NOMO-1 treated with DMSO at 0.1 percent for 48 hours (cell line): ENCODE results near the gene CYP2S1.
"Not testable (repeated sequence)": the region's sequence is repeated elsewhere in the genome, so short reads cannot be mapped to it uniquely, and the experiment has no call there.

Source experiments
- DNase-seq: peaks from one replicate; lab custom pipeline; 2025; ENCODE audit not compliant: unreplicated experiment; lab: John Stamatoyannopoulos, UW

CYP2S1 gene

DNA sequence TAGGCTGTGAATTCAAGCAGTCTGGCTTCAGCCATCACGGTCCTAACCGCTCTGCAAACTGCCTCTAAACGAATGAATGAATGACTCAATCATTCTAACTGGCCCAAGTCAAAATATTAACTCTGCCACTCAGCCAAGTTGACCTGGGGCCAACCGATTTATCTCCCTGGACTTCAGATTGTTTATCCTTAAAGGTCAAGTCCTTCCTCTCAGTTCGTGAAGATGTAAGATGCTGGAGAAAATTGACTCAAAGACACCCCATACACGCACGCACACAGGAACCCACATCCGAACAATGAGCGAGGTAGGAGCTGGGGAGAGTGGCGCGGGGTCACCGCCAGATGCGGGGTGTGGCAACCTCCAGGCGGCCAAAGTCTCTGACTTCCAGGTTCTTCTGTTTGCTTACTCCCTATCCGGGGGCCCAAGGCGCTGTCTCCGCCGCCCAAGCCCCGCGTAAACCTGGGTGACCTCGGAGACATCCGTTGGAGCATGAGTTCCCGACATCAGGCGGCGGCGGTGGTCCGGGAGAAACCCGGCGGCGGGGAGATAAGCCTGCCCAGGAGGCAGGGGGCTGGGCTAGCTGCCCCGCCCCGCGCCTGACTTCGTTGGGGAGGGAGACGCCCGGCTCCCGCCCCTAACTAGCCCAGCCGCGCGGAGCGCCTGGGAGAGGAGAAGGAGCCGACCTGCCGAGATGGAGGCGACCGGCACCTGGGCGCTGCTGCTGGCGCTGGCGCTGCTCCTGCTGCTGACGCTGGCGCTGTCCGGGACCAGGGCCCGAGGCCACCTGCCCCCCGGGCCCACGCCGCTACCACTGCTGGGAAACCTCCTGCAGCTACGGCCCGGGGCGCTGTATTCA lies at the start of gene CYP2S1:
TSS of gene CYP2S1 (plus strand) at position 646 of the 856 bp plus-strand sequence. CDS start at position 692, 46 bp downstream.
- DNase-seq, result peak; percentile 13

GRCh38 chr19:41144403-41144802 lies 48.6 kb upstream of the CYP2S1 start:
- peak; percentile 66 for DNase-seq

DNA sequence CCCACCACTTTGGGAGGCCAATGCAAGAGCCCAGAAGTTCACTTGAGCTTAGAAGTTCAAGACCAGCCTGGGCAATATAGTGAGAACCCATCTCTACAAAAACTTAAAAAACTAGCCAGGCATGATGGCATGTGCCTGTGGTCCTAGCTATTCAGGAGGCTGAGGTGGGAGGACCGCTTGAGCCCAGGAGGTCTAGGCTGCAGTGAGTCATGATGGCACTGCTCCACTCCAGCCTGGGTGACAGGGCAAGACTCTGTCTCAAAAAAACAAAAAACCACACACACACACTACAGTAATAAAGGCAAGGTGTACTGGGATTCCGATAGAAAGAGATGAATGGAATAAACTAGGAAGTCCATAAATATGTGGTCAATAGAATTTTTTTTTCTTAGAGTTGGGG lies 43.2 kb upstream of the CYP2S1 start:
- DNase-seq, result no peak

GRCh38 chr19:41150986-41151385 lies 42.0 kb upstream of the CYP2S1 start:
- not testable (repeated sequence) for DNase-seq

DNA sequence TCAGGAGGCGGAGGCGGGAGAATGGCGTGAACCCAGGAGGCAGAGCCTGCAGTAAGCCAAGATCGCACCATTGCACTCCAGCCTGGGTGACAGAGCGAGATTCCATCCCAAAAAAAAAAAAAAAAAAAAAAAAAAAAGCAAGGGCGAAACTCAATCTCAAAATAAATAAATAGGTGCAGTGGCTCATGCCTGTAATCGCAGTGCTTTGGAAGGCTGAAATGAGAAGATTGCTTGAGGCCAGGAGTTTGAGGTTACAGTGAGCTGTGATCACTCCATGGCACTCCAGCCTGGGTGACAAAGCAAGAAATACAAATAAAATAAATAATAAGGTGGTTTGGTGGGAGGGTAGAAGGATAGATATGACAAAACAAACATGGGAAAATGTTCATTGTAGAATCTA lies 39.0 kb upstream of the CYP2S1 start:
- DNase-seq, result no peak

GRCh38 chr19:41156207-41156606 lies 36.8 kb upstream of the CYP2S1 start:
- no peak for DNase-seq

DNA sequence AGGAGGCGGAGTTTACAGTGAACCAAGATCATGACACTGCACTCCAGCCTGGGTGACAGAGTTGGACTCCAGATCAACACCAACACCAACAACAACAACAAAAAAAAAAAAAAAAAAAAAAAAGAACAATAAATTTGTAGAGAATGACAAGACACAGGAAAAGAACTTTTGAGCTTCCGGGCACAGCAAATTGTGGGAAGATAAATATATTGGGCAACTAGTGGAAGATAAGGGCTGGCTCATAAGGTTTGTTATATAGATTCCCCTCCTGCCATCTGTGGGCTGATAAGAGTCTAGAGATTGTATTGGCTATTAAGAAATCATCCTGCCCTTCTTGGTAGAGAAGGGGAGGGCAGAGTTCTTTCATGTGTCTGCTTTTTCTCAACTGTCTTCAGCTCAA lies 33.1 kb upstream of the CYP2S1 start:
- no peak for DNase-seq

- no peak for DNase-seq
These were observed 31.1 kb upstream of the CYP2S1 start for GRCh38 chr19:41161903-41162302.

GRCh38 chr19:41166944-41167804 lies 25.8 kb upstream of the CYP2S1 start:
- no peak for DNase-seq

GRCh38 chr19:41172297-41173164 lies 20.5 kb upstream of the CYP2S1 start:
- DNase-seq, result no peak

GRCh38 chr19:41174297-41174928 lies 18.6 kb upstream of the CYP2S1 start:
- DNase-seq, result no peak

GRCh38 chr19:41175801-41176777 lies 16.9 kb upstream of the CYP2S1 start:
- peak; percentile 99 for DNase-seq

DNA sequence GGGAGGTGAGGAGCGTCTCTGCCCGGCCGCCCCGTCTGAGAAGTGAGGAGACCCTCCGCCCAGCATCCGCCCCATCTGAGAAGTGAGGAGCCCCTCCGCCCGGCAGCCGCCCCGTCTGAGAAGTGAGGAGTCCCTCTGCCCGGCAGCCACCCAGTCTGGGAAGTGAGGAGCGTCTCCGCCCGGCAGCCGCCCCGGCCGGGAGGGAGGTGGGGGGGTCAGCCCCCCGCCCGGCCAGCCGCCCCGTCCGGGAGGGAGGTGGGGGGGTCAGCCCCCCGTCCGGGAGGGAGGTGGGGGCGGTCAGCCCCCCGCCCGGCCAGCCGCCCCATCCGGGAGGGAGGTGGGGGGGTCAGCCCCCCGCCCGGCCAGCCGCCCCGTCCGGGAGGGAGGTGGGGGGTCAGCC lies 12.8 kb upstream of the CYP2S1 start:
- DNase-seq, result not testable (repeated sequence)

DNA sequence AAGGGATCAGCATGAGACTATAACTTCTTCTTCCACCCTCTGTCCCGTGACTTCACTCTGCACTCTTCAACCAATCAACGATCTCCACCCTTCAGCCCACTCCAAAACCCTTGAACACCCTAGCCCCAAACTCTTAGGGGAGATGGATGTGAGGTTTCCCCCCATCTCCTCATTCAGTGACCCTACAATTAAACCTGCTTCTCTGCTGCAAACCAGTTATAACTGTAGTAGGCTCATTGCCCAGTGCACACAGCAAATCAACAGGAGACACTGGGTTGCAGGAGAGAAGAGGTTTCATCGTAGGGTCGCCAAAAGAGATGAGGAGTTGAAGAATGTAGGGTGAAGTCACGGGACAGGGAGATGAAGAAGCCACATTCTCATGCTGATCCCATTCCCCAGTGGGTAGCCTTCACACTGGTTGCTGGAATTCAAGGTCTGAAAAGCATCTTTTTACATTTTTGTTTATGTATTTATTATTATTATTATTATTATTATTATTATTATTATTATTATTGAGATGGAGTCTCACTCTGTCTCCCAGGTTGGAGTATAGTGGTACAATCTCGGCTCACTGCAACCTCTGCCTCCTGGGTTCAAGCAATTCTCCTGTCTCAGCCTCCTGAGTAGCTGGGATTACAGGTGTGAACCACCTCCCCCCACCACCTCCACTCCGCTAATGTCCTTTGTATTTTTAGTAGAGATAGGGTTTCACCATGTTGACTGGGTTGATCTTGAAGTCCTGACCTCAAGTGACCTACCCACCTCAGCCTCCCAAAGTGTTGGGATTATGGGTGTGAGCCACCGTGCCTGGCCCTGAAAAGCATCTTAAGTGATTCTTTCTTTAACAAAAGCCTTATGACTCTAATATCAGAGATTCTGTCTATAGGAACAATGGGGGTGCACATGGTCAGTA lies 5.8 kb upstream of the CYP2S1 start:
- DNase-seq, result no peak

DNA sequence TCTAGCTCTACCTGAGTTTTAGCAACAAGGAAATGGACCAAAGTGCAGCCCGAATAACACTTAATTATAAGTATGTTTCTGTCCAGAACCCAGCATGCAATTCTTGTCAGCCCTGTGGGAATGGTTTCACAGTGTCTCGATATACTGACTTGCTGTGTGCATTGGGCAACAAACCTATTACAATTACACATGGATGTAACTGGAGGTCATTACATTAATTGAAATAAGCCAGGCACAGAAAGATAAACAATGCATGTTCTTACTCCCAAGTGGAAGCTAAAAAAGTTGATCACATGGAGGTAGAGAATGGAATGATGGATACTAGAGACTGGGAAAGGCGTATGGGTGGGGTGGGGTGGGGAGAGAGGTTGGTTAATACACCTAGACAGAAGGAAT lies 5.1 kb upstream of the CYP2S1 start:
- no peak for DNase-seq

DNA sequence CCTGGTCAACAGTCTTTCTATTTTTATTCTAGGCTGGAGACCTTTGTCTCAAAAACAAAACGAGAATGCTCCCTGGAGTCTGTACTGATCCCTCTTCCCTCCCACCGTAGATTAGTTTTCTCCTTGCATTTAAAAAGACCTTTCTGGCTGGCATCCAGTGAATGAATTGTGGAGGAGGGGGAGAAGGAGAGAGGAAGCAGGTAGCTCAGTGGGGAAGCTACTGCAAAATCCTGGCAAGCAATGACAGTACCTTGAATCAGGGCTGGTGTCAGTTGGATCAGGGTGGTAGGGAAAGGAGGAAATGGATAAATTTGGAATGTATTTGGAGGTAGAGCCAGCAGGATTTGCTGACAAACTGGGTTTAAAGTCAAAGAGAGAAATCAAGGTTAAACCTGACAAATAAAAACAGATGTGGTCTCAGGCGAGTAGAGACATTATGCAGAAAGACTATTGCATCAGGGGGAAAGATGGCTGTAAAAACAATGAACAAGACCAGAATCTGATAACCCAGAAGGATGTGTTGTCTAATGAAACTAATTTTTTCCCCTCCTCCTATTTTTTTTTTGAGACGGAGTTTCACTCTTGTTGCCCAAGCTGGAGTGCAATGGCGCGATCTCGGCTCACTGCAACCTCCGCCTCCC lies 3.5 kb upstream of the CYP2S1 start:
- no peak for DNase-seq

DNA sequence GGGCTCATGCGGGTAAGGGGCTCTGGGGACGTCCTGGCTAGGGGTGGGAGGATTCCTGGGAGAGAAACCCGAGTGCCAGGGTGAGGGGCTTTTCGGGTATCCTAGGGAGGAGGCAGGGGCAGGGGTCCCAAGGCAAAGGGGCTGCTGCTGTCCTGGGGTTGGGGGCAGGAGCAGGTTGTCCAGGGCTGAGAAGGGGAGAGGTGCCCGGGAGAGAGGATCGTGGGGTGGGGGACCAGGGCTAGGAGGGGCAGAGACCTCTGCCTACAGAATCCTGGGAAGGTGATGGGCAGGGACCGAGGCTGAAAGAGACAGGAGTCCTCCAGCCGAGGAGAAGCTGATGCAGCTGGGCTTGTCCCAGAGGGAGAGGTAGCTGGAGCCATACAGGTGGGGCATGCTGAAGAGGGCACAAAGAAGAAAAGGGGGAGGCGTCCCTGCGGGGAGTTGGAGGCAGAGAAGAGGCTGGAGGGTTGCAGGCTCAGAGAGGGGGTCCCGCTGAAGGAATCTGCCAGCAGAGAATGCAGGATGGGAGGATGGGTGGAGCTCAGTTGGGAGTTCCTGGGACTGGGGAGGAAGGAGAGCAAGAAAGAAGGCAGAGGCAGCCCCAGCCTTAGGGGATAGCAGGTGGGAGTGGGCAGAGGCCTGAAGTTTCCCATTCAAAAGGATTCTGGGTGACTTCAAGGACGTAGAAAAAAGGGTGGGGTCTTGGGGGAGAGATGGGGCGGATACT lies 574 bp downstream of the CYP2S1 start:
- DNase-seq, result no peak
